Measurements from ENCODE around the gene GMDS.

GMDS gene

GRCh38 chr6:2055143-2055542 lies 190.3 kb downstream of the GMDS start:
- no peak for DNase-seq
- intact Hi-C loops (cut with DNase I) = no loop called here

GRCh38 chr6:2054516-2055067 lies 190.8 kb downstream of the GMDS start:
- DNase-seq = no peak
- intact Hi-C loops (cut with DNase I) = no loop called here

GRCh38 chr6:2053691-2054090 lies 191.7 kb downstream of the GMDS start:
- no peak for DNase-seq
- intact Hi-C loops (cut with DNase I) = no loop called here

- DNase-seq = no peak
Measured at GRCh38 chr6:2047855-2048254, 197.6 kb downstream of the GMDS start.

GRCh38 chr6:2044192-2044591 lies 201.2 kb downstream of the GMDS start:
- intact Hi-C loops (cut with DNase I) = no loop called here
- no peak for DNase-seq

More at GRCh38 chr6:2047855-2048254, 197.6 kb downstream of the GMDS start:
- intact Hi-C loops (cut with DNase I) = no loop called here

GRCh38 chr6:2042956-2043648 lies 202.3 kb downstream of the GMDS start:
- intact Hi-C loops (cut with DNase I) = no loop called here
- peak in 1 of 10 donors; percentile 67 for DNase-seq

GRCh38 chr6:2038092-2038491 lies 207.3 kb downstream of the GMDS start:
- intact Hi-C loops (cut with DNase I) = no loop called here
- no peak for DNase-seq

GRCh38 chr6:2037237-2037926 lies 208.0 kb downstream of the GMDS start:
- no peak for DNase-seq
- intact Hi-C loops (cut with DNase I) = no loop called here

GRCh38 chr6:2036710-2037023 lies 208.7 kb downstream of the GMDS start:
- intact Hi-C loops (cut with DNase I) = no loop called here
- no peak for DNase-seq

GRCh38 chr6:2035826-2036709 lies 209.3 kb downstream of the GMDS start:
- DNase-seq = no peak
- intact Hi-C loops (cut with DNase I) = no loop called here

- DNase-seq = no peak
Measured at GRCh38 chr6:2035046-2035445, 210.4 kb downstream of the GMDS start.

GRCh38 chr6:2034256-2034655 lies 211.1 kb downstream of the GMDS start:
- intact Hi-C loops (cut with DNase I) = no loop called here
- no peak for DNase-seq

More at GRCh38 chr6:2035046-2035445, 210.4 kb downstream of the GMDS start:
- intact Hi-C loops (cut with DNase I) = no loop called here

GRCh38 chr6:2033544-2033943 lies 211.9 kb downstream of the GMDS start:
- intact Hi-C loops (cut with DNase I) = no loop called here
- DNase-seq = no peak

GRCh38 chr6:2030682-2031244 lies 214.6 kb downstream of the GMDS start:
- intact Hi-C loops (cut with DNase I) = no loop called here
- no peak for DNase-seq

GRCh38 chr6:2029952-2030351 lies 215.5 kb downstream of the GMDS start:
- DNase-seq = no peak
- intact Hi-C loops (cut with DNase I) = no loop called here

- intact Hi-C loops (cut with DNase I) = no loop called here
- DNase-seq = no peak
Measured at GRCh38 chr6:2029130-2029794, 216.1 kb downstream of the GMDS start.

- DNase-seq = no peak
- intact Hi-C loops (cut with DNase I) = no loop called here
Measured at GRCh38 chr6:2028457-2029038, 216.9 kb downstream of the GMDS start.

- no peak for DNase-seq
- intact Hi-C loops (cut with DNase I) = no loop called here
Measured at GRCh38 chr6:2026133-2026532, 219.3 kb downstream of the GMDS start.

GRCh38 chr6:2021713-2022125 lies 223.7 kb downstream of the GMDS start:
- DNase-seq = peak in 7 of 10 donors; percentile 14 to 92 (median 36)
- intact Hi-C loops (cut with DNase I) = no loop called here

- intact Hi-C loops (cut with DNase I) = no loop called here
- no peak for DNase-seq
Measured at GRCh38 chr6:2020909-2021308, 224.5 kb downstream of the GMDS start.

Data from posterior cingulate gyrus (tissue), 11 donors.